Measurements from ENCODE around the gene CPT1B.

DNA sequence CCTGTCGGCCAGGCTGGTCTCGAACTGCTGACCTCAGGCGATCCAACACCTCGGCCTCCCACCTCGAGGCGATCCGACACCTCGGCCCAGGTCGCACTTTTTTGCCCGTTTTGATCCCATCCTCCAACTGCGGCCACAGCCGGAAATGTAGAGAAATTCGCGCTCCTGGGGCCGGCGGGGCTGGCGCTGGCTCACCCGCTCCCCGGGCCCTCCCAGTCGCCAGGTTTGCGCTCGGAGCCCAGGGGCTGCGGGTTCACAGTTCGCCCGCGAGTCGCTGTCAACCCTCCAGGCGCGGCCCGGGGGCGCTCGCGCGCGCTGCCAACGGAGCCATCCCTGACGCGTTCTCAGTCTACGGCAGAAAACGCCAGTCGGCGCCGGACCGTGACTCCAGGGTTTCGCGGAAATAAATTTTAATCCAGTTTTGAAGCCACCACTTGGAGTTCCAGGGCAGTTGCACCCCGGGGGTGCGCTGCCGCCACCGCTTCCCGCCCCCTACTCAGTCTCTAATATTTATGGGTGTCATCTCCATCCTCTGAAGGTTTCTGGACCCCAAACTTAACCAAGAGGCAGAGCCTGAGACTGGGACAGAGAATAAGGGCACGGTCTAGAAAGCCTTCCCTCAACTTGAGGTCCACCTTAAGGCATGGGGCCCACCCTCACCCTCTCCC lies 34.0 kb downstream of the CPT1B start:
- TF ChIP-seq, protein P1, sequence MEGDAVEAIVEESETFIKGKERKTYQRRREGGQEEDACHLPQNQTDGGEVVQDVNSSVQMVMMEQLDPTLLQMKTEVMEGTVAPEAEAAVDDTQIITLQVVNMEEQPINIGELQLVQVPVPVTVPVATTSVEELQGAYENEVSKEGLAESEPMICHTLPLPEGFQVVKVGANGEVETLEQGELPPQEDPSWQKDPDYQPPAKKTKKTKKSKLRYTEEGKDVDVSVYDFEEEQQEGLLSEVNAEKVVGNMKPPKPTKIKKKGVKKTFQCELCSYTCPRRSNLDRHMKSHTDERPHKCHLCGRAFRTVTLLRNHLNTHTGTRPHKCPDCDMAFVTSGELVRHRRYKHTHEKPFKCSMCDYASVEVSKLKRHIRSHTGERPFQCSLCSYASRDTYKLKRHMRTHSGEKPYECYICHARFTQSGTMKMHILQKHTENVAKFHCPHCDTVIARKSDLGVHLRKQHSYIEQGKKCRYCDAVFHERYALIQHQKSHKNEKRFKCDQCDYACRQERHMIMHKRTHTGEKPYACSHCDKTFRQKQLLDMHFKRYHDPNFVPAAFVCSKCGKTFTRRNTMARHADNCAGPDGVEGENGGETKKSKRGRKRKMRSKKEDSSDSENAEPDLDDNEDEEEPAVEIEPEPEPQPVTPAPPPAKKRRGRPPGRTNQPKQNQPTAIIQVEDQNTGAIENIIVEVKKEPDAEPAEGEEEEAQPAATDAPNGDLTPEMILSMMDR (IDR thresholded peaks at IDR 0.05), result peak; percentile 42 to 67 (median 60)
- TF ChIP-seq POLR2A (IDR thresholded peaks at IDR 0.05) (no peak), EP300 (IDR thresholded peaks at IDR 0.05; ENCODE audit: low read depth) (no peak), POLR2AphosphoS5 (IDR thresholded peaks at IDR 0.05) (peak in 1 of 3 donors; percentile 19)
